ENCODE results near the gene PTPN7.

DNA sequence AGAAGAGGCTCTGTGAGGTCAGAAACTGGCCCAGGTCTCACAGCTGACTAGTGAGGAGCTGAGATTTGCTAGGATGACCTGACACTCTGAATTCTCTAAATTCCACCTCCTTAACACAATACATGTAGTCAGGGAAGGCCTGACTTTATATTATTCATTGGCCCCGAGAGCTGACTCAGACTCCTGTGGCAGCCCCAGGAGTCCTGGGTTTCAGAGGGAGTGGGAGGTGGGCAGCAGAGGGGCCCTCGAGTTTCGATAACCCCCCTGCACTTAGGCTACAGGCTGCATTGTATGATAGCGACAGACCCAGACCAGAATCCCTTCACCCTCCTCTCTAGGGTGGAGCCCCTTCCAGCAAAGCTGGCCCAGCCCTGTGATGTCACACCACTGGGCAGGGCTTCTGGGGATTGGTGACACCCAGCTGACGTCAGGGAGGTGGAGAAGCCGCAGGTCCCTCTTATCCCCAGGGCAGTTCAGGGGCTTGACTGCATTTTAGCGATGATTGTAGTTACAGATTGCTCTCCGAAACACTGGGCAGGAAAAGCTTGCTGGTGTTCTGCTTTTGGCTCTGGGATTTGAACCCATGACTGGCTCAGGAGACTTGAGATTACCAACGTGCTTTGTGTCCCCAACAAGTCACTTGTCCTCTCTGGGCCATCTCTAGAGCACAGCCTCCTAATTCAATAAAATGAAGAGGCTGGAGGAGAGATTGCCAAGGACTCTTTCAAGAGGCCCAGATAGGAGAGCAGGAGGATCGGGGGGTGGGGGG is 54.6 kb downstream of the PTPN7 start:
- TF ChIP-seq, protein P1, sequence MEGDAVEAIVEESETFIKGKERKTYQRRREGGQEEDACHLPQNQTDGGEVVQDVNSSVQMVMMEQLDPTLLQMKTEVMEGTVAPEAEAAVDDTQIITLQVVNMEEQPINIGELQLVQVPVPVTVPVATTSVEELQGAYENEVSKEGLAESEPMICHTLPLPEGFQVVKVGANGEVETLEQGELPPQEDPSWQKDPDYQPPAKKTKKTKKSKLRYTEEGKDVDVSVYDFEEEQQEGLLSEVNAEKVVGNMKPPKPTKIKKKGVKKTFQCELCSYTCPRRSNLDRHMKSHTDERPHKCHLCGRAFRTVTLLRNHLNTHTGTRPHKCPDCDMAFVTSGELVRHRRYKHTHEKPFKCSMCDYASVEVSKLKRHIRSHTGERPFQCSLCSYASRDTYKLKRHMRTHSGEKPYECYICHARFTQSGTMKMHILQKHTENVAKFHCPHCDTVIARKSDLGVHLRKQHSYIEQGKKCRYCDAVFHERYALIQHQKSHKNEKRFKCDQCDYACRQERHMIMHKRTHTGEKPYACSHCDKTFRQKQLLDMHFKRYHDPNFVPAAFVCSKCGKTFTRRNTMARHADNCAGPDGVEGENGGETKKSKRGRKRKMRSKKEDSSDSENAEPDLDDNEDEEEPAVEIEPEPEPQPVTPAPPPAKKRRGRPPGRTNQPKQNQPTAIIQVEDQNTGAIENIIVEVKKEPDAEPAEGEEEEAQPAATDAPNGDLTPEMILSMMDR (conservative IDR thresholded peaks at IDR 0.05; ENCODE audit: low read length): no peak
- no peak for TF ChIP-seq EZH2phosphoT487 (IDR thresholded peaks at IDR 0.05; ENCODE audit: borderline replicate concordance, low read depth, low read length)

Measured in OCI-LY7 (cell line).